AG09319 (cell line): Measurements from ENCODE around the gene LCN12.

ENCODE experiments used
- DNase-seq: peaks from one replicate; pipeline ENCODE4 v3.0.0-alpha.2; 2010; ENCODE audit warnings: low read depth; ENCODE audit errors: extremely low read depth
- CTCF ChIP-seq: IDR thresholded peaks from 2 replicates; pipeline ENCODE4 v1.5.1; 2011; ENCODE audit warnings: low read depth, mild to moderate bottlenecking, inconsistent platforms, low read length, moderate library complexity

Gene LCN12

DNA sequence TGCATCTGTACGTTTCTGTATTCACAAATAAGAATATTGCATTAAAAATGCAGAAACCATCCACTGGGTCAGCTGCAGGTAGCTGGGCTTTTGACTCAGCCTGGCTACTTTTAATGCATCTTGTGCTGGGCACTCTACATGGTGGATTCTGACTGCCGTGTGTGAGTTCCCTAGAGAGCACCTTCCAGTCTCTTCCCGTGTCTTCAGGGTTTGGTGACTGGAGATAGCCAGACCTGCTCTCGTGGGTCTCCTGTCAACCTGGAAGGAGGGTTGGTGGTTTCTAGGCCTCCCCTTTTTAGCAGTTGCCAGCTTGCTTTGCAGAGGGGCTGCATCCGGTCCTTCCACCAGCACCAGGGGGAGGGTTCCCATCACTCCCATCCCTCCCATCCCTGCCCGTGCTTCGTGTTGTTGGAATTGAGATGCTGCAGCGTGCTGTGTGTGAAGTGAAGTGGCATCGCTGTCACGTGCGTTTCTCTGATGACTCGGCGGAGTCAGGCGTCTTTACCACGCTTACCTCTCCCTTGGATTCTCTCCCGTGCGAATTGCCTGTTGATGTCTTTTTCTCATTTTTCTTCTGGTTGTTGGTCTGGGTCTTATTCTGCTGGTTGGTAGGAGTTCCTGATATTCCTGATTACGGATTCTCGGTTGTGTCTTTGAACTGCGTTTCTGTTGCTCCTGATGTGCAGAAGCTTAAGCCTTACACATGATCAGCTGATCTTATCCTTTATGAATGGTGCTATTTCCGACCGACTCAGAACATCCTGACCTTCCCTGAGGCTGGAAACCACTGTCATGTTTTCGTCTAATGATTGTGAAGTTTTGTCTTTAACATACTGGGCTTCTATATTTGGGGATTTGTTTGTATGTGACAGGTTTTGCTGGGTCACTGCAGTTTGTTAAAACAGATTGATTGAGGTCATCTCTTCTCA, 24.5 kb upstream of the LCN12 start:
- no peak for TF ChIP-seq CTCF
- no peak for DNase-seq

- TF ChIP-seq CTCF, result no peak
- DNase-seq, result no peak
Observed at GRCh38 chr9:136928591-136928990, 23.5 kb upstream of the LCN12 start.

DNA sequence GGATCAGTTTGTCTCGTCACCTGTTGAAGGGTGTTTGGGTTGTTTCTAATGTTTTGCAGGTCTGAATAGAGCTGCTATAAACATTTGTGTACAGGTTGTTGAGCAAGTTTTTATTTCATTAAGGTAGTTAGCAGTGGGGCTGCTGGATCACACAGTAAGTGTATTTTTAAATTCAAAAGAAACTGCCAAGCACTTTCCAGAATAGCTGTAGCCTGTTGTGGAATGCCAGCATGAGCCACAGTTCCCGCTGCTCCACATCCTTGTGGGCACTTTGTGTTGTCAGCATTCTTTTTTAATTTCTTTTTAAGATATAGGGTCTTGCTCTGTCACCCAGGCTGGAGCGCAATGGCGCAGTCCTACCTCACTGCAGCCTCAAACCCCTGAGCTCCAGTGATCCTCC, 22.1 kb upstream of the LCN12 start:
- DNase-seq, result no peak
- TF ChIP-seq CTCF, result no peak

DNA sequence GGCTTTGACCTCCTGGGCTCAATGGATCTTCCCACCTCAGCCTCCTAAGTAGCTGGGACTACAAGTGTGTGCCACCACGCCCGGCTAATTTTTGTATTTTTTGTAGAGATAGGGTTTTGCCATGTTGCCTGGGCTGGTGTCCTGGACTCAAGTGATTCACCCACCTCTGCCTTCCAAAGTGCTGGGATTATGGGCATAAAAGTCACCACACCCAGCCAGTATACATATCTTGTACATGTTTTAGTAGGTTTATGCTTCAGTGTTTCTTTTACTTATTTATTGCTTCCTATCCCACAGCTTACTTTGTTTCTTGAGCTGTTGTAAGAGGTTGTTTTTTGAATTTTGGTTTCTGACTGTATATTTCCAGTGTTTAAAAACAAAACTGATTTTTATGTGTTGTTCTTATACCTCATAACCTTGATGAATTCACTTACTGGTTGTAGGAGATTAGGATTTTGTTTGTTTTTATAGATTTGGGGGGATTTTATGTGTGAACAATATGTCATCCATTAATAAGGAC, 20.4 kb upstream of the LCN12 start:
- DNase-seq, result no peak
- no peak for TF ChIP-seq CTCF

GRCh38 chr9:136934277-136934676, 17.8 kb upstream of the LCN12 start:
- DNase-seq, result no peak
- no peak for TF ChIP-seq CTCF

DNA sequence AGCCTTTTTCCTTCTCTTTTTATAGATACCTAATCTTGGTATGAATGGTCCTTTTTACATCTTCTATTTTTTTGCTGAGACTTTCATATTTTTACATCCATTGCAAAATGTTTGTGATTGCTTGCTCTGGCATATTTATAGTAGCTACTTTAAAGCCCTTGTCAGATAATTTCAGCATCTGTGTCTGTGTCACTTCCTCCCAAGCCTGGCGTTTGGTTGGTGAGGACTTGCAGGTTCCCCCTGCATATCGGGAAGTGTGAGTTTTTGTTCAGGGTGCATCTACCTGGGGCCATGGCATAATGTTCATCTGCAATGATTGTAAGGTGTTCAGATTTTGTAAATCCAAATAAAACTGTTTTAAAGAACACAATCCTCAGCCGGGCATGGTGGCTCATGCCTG, 16.4 kb upstream of the LCN12 start:
- no peak for DNase-seq
- TF ChIP-seq CTCF, result no peak

GRCh38 chr9:136936645-136937170, 15.4 kb upstream of the LCN12 start:
- TF ChIP-seq CTCF, result no peak
- DNase-seq, result no peak
